HepG2 (cell line): ENCODE measurements around the gene ASCC3. TPM values are rescaled to one million over a fixed set of nuclear protein-coding genes. Genes with fewer than 3 reads are reported as not detected.

ENCODE experiments used
- CAMTA2 ChIP-seq: sonication (generic); formaldehyde crosslinking; IDR thresholded peaks from 2 replicates; pipeline ENCODE4 v1.4.0; 2020; ENCODE audit warnings: mild to moderate bottlenecking, missing genetic modification reagents, borderline replicate concordance
- CCDC6 ChIP-seq: sonication (generic); formaldehyde crosslinking; IDR thresholded peaks from 2 replicates; pipeline ENCODE4 v1.8.1; 2022; ENCODE audit warnings: mild to moderate bottlenecking, missing genetic modification reagents, moderate library complexity
- CTCF ChIP-seq: sonication (generic); formaldehyde crosslinking; IDR thresholded peaks from 2 replicates; pipeline ENCODE4 v1.5.0; 2020; ENCODE audit warnings: mild to moderate bottlenecking, missing genetic modification reagents, moderate library complexity
- FOXA1 ChIP-seq, 2 experiments: fragments of 450-650 bp in 1 of 2; sonication (generic) in 1 of 2; formaldehyde crosslinking in 1 of 2; IDR thresholded peaks; 2 replicates each; pipeline versions ENCODE4 v1.4.0 to v1.6.1; 2016 to 2020; ENCODE audit warnings: missing genetic modification reagents in 1 of 2
- HOMEZ ChIP-seq: IDR thresholded peaks from 2 replicates; pipeline ENCODE4 v1.6.1; 2016; ENCODE audit warnings: low read depth
- MEF2D ChIP-seq: sonication (generic); formaldehyde crosslinking; IDR thresholded peaks from 2 replicates; pipeline ENCODE4 v1.5.1; 2020; ENCODE audit warnings: mild to moderate bottlenecking, missing genetic modification reagents
- NR2C2 ChIP-seq: sonication (generic); formaldehyde crosslinking; IDR thresholded peaks from 2 replicates; pipeline ENCODE4 v1.4.0; 2020; ENCODE audit warnings: missing genetic modification reagents, mild to moderate bottlenecking, moderate library complexity, borderline replicate concordance
- PHF20 ChIP-seq: sonication (generic); formaldehyde crosslinking; IDR thresholded peaks from 2 replicates; pipeline ENCODE4 v1.5.0; 2020; ENCODE audit warnings: mild to moderate bottlenecking, missing genetic modification reagents
- RAD21 ChIP-seq: fragments of 450-650 bp; formaldehyde crosslinking; IDR thresholded peaks from 2 replicates; pipeline ENCODE4 v1.5.0; 2020; ENCODE audit warnings: mild to moderate bottlenecking
- TEAD3 ChIP-seq: optimal IDR thresholded peaks from 2 replicates; pipeline ENCODE3; 2016; ENCODE audit warnings: borderline replicate concordance
- UBTF ChIP-seq: sonication (generic); formaldehyde crosslinking; IDR thresholded peaks from 2 replicates; pipeline ENCODE4 v1.4.0; 2020; ENCODE audit warnings: mild to moderate bottlenecking, missing genetic modification reagents
- ZNF292 ChIP-seq: sonication (generic); formaldehyde crosslinking; IDR thresholded peaks from 2 replicates; pipeline ENCODE4 v1.8.1; 2022; ENCODE audit warnings: mild to moderate bottlenecking, low read depth, missing genetic modification reagents, borderline replicate concordance
- ZNF616 ChIP-seq: sonication (generic); formaldehyde crosslinking; IDR thresholded peaks from 2 replicates; pipeline ENCODE4 v1.5.0; 2020; ENCODE audit warnings: low read depth, mild to moderate bottlenecking, missing genetic modification reagents
- polyA plus RNA-seq, 8 experiments: library from polyadenylated mRNA; depleted of rRNA in 3 of 8; stranded (reverse) in 7 of 8; unstranded in 1 of 8; fragments of >200 nt; fragmentation: Illumina TruSeq in 4 of 8; extraction: Trizol in 4 of 8; gene quantifications; 2 replicates each; pipeline versions ENCODE4 v1.2.1 to v1.2.3, GENCODE V29; 2011 to 2016; ENCODE audit warnings: low read depth in 4 of 8, missing spikeins in 1 of 8, mixed read lengths in 1 of 8; ENCODE audit not compliant: insufficient read depth in 1 of 8
- total RNA-seq, 5 experiments: library from RNA; depleted of rRNA; stranded (reverse); fragments of >200 nt; fragmentation: Illumina TruSeq; extraction: Trizol; gene quantifications; 2 replicates each; pipeline ENCODE4 v1.2.3, GENCODE V29; 2016; ENCODE audit warnings: low read depth in 1 of 5
- TF ChIP-seq, protein P1 (sequence below): sonication (generic); formaldehyde crosslinking; IDR thresholded peaks from 2 replicates; pipeline ENCODE4 v1.4.0; 2020; ENCODE audit warnings: missing genetic modification reagents
- TF ChIP-seq, protein P2 (sequence below), 2 experiments: sonication (generic) in 1 of 2; formaldehyde crosslinking in 1 of 2; IDR thresholded peaks; 2 replicates each; pipeline versions ENCODE4 v1.4.0 to v1.6.1; 2018 to 2020; ENCODE audit warnings: missing genetic modification reagents in 2 of 2, borderline replicate concordance in 1 of 2, low read depth in 1 of 2, mild to moderate bottlenecking in 1 of 2, missing biosample characterization in 1 of 2
- TF ChIP-seq, protein P3 (sequence below): sonication (generic); formaldehyde crosslinking; IDR thresholded peaks from 2 replicates; pipeline ENCODE4 v1.5.0; 2020; ENCODE audit warnings: missing genetic modification reagents, mild to moderate bottlenecking, borderline replicate concordance

Gene ASCC3
- total and polyA plus RNA-seq, 2 of the 13 experiments (the other 11 are each of a cell fraction or from before 2014, with no cell fraction given) = 23.1 to 55.7 TPM

GRCh38 chr6:100913400-100914276, 32.5 kb upstream of the ASCC3 start (continued):
- 0 out of 2 replicates have a peak, but pooled peaks have one; percentile 23 for TF ChIP-seq HOMEZ (CRISPR knock-in tag)
- TF ChIP-seq, protein P1, sequence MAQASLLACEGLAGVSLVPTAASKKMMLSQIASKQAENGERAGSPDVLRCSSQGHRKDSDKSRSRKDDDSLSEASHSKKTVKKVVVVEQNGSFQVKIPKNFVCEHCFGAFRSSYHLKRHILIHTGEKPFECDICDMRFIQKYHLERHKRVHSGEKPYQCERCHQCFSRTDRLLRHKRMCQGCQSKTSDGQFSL (CRISPR knock-in tag) = no peak
- peak; percentile 47 for TF ChIP-seq NR2C2 (CRISPR knock-in tag)
- TF ChIP-seq, protein P2, sequence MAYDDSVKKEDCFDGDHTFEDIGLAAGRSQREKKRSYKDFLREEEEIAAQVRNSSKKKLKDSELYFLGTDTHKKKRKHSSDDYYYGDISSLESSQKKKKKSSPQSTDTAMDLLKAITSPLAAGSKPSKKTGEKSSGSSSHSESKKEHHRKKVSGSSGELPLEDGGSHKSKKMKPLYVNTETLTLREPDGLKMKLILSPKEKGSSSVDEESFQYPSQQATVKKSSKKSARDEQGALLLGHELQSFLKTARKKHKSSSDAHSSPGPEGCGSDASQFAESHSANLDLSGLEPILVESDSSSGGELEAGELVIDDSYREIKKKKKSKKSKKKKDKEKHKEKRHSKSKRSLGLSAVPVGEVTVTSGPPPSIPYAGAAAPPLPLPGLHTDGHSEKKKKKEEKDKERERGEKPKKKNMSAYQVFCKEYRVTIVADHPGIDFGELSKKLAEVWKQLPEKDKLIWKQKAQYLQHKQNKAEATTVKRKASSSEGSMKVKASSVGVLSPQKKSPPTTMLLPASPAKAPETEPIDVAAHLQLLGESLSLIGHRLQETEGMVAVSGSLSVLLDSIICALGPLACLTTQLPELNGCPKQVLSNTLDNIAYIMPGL (CRISPR knock-in tag; IDR thresholded peaks at IDR 0.05; ENCODE audit: borderline replicate concordance in 1 of 2, low read depth in 1 of 2) = 0 out of 4 replicates have a peak, but pooled peaks of 1 of the 2 experiments have one; percentile 30
- 0 out of 2 replicates have a peak, but pooled peaks have one; percentile 33 for TF ChIP-seq CCDC6 (CRISPR knock-in tag)
- no peak for TF ChIP-seq CAMTA2 (CRISPR knock-in tag)
- no peak for TF ChIP-seq RAD21 (CRISPR knock-in tag)
- TF ChIP-seq, protein P3, sequence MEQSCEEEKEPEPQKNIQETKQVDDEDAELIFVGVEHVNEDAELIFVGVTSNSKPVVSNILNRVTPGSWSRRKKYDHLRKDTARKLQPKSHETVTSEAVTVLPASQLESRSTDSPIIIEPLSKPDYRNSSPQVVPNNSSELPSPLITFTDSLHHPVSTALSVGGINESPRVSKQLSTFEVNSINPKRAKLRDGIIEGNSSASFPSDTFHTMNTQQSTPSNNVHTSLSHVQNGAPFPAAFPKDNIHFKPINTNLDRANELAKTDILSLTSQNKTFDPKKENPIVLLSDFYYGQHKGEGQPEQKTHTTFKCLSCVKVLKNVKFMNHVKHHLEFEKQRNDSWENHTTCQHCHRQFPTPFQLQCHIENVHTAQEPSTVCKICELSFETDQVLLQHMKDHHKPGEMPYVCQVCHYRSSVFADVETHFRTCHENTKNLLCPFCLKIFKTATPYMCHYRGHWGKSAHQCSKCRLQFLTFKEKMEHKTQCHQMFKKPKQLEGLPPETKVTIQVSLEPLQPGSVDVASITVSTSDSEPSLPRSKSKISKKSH (CRISPR knock-in tag) = 0 out of 2 replicates have a peak, but pooled peaks have one; percentile 22
- peak; percentile 61; the same call in 1 of the 2 replicates for TF ChIP-seq ZNF292
- TF ChIP-seq FOXA1 (IDR thresholded peaks at IDR 0.05) = no peak
- TF ChIP-seq FOXA1 (CRISPR knock-in tag; IDR thresholded peaks at IDR 0.05) = peak; percentile 82
- TF ChIP-seq ZNF616 (CRISPR knock-in tag) = no peak
- 0 out of 2 replicates have a peak, but pooled peaks have one; percentile 35 for TF ChIP-seq MEF2D (CRISPR knock-in tag)
- TF ChIP-seq PHF20 (CRISPR knock-in tag) = 0 out of 2 replicates have a peak, but pooled peaks have one; percentile 35
- no peak for TF ChIP-seq UBTF (CRISPR knock-in tag)
- peak; percentile 65 for TF ChIP-seq CTCF (CRISPR knock-in tag)
- peak; percentile 10 for TF ChIP-seq TEAD3
